DMS114 treated with DMSO at 0.1 percent for 48 hours (cell line): ENCODE results near the gene MS4A7.

ENCODE experiments used
- DNase-seq: peaks from one replicate; lab custom pipeline; 2025; ENCODE audit not compliant: unreplicated experiment; lab: John Stamatoyannopoulos, UW

MS4A7 gene

DNA sequence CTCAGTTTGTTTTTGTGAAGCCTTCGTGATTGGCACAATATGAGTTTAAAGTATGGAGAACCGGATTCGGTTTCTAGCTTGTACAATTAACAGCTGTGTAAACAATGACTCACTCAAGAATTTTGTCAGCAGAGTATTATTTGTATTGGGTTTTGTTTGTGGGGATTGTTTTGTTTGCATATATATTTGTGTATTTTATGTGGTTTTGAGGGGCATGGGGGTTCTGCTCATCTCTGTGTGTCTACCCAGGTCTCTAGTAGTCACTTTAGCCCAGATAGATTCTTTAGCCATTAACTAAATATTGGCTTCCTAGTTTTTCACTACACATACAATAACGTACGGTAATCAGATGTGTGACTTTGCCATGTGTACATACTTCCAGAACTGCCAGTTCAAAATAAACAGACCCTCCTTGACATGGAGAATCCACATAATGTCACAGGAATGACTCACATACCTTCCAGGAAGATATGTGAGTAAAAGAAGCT lies 7.5 kb upstream of the MS4A7 start:
- DNase-seq: no peak

DNA sequence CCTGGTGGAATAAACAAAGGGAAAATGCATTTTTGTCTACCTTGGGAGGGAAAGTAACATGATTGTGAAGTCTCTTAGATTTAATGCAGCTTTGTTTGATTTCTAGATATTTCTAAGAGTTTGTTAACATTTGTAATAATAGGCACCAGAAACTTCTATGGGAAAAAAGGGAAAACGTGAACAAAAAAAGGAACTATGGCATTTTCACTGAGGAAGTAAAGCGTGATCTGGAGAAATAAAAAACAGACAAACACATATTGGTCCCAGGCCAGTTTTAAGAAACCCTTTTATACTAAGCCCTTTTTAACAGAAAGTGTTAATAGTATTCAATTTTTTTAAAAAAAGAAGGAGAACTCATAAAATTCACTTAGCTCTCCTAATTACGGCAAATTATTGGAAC lies 6.9 kb upstream of the MS4A7 start:
- no peak for DNase-seq

DNA sequence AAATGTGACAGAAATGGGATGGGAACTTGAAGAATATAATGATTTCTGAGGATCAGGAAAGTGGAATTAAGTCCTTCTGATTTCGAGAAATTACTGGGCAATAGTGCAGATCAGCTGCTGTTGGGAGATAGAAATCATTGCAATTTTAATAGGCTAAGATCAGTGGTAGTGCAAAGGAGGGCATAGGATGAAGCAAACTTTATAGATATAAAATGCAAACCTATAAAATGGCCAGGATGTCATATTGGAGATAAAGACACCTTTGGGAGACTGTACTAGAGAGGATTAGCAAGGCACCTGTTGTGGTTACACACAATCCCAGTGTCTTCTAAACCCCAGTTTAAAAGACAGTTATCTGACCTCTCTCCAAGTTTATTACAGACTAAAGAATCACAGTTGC lies 6.5 kb upstream of the MS4A7 start:
- no peak for DNase-seq

DNA sequence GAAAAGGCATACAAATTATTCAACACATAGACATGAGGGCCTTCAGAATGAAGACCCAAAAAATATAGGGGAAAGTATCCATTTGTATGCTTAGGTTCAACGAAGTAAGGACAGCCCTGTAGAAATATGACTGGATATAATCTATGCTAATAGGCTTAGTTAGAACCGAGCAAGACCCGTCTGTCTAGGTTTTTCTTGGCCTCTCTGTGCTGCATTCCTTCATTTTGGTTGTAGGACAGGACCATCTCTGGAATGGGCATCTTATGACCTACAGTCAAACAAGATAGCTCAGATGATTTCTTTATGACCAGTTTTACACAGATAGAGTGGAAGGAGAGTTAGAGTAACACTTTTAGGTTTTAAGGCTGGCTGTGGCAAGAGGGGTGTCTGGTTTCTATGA lies 5.6 kb upstream of the MS4A7 start:
- no peak for DNase-seq

DNA sequence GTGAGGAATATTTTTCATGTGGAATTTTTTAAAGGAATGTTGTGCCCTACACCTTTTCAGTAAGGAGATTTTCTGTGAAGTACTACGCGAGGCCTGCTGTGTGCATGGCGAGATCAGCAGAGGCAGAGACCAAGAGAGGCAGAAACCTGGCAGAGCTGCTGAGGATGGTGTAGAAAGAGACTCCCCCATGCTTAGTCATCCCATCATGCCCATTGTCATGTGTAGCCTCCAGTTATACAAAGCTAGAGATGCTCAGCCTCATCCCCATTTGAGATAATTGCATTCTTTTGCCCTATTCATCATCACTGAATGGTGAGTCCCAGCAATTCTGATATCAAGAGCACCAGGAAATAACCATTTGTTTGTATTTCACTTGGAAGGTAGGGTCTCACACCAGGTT lies 3.0 kb upstream of the MS4A7 start:
- no peak for DNase-seq

DNA sequence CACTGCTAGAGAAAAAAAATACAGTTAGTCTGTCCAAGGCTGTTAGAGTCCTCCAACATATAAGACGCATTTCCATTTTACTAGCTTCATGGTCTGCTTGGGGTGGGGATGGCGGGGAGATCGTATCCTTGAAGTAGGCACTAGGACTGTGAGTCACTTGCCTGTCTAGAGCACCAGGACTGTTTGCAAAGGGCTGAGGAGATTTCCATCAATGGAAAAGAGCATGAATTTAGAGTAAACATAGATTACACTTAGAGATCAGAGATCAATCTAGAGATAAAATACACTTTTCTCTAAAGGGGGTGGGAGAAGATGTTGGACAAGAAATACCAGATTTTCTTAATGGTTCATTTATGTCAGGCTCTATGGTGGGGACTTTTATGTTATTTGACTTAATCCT lies 1.7 kb upstream of the MS4A7 start:
- DNase-seq: no peak

DNA sequence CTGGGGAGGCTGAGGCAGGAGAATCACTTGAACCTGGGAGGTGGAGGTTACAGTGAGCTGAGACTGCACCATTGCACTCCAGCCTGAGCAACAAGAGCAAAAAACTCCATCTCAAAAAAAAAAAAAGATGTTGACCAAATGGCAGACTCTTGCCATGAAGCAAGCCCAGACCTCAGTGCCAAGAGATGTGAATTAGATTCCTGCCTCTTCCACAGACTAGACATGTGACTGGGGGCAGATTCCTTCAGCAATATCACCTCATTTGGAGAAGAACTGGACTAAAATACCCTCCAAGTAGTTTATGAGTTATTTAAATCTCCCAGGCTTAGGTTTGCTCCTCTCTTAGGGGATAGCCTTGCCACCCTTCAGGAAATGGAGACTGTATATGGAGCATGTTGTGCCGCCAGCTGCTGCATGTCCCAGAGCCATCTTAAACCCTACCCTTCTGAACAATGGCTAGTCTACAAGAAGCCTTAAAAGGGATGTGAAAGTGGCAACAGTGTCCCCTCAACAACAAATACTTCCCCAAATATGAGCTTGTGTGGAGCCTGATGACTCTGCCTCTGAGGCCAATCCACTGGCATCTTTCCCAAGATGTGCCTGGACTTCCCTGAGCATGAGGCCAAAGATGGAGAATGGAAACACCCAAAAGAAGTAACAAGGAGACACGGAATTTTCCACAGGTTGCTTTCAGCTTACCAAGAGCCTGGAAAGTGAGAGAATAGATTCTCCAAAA lies 763 bp upstream of the MS4A7 start:
- no peak for DNase-seq

DNA sequence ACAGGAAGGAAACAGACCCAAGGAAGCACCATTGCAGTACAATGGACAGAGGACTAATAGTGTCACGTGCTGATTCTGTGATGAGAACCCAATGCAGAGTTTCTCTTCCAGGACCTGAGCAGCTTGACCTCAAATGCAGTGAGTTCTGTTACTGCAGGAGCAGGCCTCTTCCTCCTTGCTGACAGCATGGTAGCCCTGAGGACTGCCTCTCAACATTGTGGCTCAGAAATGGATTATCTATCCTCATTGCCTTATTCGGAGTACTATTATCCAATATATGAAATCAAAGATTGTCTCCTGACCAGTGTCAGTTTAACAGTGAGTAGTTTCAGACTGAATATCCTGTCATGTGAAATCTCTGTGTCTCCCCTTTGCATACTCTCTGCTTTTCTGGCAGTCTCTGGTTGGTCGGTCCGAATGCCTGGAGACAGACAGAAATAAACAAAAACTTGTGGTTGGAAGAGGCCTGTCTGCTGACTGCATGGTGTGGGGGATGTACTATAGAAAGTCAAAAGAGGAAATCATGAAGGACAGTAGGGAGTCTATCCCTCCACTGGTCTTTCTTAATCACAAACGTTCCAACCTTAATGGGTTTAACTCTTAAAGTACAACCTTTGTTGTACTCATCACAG lies 11.1 kb downstream of the MS4A7 start:
- no peak for DNase-seq

DNA sequence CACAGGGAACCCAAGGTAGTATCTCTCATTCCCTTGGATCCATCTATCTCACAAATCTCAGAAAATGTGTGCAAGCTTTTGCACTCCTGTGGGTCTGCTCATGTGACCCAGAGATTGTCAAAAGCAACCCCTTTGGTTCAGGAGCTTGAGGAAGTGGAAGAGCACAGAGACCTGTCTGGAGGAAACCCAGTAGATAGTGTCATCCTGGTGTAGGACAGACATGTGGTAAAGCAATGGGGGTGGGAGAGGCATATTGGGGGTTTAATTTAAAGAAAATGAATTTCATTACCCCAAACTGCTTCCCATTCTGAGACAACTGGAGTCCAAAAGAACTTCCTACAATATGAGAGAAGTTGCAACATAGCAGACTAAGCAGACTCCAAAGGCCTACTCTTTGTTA lies 12.1 kb downstream of the MS4A7 start:
- DNase-seq: no peak

DNA sequence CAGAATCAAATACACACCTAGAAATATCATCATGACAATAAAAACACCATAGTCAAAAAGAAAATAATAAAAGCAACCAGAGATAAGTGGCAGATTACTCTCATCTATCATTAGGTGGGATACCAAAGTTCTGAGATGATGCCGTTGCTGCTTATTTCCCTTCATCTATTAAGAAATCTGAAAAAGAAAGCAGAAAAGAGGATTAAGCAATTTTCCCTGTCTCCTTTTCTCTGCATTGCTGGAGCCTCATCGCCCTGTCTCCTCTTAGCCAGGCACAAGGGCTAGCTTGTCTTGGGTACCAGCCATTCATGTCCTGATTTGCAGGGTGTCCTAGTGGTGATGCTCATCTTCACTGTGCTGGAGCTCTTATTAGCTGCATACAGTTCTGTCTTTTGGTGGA lies 14.0 kb downstream of the MS4A7 start:
- no peak for DNase-seq

DNA sequence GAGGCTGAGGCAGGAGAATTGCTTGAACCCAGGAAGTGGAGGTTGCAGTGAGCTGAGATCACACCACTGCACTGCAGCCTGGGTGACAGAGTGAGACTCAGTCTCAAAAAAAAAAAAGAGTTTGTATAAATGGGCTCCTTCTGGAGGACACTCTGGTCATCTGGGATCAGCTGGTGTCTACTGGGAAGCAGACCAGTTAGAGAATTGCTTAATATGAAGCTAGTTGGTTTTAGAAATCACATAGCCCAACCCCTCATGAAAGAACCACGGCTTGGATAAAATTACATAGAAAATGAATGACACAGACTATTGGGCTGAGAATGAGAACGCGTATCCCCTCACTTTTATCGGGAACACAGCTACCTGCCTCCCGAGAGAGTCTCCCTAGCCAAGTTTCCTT lies 14.7 kb downstream of the MS4A7 start:
- no peak for DNase-seq

DNA sequence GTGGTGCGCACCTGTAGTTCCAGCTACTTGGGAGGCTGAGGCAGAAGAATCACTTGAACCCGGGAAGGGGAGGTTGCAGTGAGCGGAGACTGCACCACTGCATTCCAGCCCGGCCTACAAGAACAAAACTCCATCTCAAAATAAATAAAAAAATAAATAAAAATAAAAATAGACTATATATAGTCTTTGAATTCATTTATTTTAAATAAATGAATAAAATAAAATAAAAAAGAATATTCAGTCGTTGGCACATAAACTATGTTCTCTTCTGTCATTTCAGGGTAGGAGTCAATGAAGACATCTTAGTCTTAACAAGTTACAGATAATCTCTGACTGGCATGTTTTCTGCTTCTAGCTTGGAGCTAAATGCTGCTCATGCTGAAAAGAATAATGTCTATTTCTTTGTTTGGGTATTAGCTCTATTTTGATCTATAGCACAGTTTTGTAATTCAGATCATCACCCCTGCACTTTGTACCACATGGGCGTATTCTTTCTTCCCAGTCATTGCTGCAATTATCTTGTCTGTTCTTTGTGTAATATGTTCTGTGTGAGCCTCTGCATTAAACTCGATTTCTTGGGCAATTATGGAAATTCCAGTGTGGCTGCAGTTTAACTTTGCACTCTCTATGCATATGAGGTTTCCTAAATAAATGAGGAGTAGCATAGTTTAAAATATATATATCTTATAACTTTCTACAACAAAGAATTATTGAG lies 16.5 kb downstream of the MS4A7 start:
- DNase-seq: no peak

DNA sequence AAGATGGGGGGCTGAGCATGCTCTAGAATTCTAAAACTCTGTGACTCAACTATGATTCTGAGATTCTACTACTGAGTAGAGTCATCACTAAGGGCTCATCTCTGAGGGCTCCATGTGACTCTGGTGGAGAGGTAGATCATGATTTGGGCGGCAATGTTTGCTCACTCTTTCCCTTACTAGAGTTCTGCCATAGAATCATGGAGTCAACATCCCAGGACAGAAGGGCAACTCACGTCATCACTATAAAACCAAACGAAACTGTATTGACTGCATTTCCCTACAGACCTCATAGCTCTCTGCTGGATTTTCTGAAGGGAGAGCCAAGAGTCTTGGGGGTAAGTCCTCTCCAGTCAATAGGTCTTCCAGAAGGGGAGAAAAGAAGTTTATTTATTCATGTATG lies 18.1 kb downstream of the MS4A7 start, which contains the start of gene MS4A14:
Gene MS4A14, plus strand, starts transcription at position 78 of the 400 bp plus-strand sequence. Its CDS starts 120 bp downstream, at position 198.
- no peak for DNase-seq

DNA sequence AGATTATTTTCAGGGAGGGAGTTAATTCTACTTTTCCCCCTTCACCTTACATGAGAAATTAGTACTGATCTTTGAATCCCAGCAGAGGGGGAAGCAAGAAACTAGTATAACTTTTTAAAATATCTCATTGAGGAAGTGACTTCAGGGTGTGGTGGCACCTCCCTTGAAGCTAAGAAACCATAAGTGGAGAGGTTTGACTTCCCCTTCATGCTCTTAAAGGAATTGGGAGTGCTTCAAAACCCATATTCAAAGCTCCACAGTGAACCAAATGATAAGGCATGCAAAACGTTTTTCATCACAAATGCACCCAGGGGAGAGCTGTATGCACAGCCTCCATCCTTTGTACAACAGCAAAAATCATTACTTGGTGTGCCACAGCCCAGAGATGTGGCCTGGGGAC lies 18.5 kb downstream of the MS4A7 start:
- no peak for DNase-seq

DNA sequence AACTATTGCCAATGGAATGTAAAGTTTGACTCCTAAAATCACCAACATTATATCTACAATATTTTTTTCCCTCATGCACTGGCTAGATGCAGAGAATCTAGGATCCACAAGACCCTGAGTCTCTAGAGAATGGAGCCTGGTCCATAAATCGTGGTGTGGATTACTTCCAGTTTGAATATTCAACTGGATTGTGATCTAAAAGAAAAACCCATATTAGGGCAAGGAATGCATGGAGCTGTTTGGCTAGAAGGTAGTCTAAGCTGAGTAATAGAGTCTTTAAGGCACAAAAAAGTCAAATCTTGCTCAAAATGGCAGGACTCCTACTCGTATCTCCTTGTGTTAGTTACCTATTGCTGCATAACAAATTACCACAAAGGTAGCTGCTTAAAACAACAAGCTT lies 41.7 kb downstream of the MS4A7 start:
- DNase-seq: no peak

DNA sequence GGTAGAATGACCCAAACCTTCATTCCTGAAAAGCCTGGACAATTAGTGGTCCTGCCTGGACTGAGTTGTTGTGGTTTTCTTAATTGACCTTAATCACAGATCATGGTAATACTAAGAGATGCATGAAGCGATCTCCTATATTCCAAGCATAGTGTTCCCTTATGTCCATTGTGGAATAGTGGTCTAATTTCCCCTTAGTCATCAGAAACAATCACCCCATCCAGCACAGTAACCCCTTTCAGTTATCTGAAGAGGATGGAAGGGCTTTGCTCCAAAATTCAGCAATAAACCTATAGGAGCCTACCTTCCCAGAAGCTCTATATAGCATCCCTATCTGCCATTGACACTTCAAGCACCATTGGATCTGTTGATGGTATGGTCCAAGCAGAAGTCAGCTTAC lies 44.3 kb downstream of the MS4A7 start:
- DNase-seq: no peak

DNA sequence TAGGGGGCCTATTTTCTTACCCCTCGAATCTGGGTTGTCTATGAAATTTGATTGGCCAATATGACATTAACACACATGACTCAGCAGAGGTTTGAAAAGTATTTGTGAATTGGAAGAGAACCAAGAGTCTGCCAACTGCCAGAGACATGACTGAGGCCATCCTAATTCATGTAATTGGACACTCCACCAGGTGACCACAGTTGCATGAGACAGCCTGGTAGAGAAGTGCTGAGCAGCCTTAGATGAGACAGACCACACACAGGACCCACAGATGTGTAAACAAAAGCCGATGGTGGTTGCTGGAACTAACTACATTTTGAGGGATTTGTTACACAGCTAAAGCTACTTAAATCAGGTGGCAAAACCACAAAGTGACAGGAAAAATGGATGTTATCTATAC lies 50.2 kb downstream of the MS4A7 start:
- DNase-seq: no peak

DNA sequence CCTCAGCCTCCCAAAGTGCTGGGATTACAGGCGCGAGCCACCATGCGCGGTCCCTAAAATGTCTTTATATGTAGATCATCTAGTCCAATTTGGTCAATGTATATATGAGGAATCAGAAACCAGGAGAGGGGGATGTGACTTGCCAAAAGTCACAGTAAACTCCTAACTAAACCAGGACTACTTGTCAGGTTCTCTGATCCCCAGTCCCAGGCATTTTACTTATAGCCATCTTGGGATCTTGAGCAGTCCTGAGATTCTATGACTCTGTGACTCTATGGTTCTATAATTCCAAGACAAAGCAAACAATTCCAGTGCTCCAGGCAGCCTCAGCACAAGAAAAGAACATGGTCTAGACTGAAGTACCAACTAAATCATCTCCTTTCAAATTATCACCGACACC lies 50.9 kb downstream of the MS4A7 start, which contains the start of gene MS4A5:
Gene MS4A5, plus strand, starts transcription at position 301 of the 400 bp plus-strand sequence. CDS start 103 bp downstream, outside the sequence.
- DNase-seq: no peak

DNA sequence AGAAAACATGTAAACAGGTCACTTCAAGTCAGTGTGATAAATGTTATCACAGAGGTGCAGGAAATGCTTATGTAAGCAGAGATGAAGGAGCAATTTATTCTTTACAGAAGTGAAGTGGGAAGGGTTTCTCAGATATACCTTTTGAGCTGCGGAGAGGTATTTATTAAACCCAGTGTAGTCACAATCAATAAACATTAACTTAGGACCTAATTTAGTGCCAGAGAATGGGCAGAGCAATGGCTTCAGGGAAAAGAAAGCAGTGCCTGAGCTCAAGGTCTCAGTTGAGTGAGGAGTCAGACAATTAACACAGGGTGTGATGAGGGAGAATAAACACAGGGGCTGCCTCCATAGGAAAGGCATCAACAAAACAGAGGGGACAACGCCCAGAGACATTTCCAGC lies 52.9 kb downstream of the MS4A7 start:
- DNase-seq: no peak

DNA sequence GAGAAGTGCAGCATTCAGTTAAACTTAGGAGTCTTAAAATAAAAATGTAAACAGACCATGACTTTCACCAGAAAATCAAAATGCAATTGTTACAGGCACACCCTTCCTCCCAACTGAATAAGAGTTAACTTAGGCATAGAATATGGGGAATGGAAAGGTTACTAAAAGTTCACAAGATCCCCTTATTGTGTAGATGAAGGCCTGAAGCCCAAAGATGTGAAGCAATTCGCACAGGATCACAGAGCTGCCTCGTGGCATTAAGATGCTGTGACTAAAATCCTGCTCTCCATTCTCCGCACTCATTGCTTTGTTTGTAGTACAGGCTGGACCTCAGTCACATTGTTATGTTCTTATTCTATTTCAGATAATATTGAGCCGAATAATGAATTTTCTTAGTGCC lies 55.1 kb downstream of the MS4A7 start:
- DNase-seq: no peak
